ENCODE results near the gene CDCA7L.

DNA sequence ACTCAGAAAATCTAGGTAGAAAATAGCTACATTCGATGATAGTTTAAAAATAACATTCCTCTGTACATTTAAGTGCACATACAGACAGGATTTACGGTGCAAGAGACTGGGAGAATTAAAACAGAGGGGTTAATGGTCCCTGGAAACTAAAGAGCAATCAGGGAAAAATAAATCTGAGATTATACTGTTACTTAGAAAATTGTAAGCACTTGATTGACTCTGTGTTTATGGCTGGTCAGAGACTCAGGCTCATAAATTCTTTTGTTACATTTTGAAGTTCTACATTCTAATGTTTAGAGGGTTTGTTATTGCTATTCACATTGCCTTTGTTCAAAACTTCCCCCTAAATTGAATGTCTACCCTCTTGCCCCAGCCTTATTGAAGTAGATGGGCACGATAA, 54.4 kb downstream of the CDCA7L start:
- TF ChIP-seq, protein P1, sequence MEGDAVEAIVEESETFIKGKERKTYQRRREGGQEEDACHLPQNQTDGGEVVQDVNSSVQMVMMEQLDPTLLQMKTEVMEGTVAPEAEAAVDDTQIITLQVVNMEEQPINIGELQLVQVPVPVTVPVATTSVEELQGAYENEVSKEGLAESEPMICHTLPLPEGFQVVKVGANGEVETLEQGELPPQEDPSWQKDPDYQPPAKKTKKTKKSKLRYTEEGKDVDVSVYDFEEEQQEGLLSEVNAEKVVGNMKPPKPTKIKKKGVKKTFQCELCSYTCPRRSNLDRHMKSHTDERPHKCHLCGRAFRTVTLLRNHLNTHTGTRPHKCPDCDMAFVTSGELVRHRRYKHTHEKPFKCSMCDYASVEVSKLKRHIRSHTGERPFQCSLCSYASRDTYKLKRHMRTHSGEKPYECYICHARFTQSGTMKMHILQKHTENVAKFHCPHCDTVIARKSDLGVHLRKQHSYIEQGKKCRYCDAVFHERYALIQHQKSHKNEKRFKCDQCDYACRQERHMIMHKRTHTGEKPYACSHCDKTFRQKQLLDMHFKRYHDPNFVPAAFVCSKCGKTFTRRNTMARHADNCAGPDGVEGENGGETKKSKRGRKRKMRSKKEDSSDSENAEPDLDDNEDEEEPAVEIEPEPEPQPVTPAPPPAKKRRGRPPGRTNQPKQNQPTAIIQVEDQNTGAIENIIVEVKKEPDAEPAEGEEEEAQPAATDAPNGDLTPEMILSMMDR (IDR thresholded peaks at IDR 0.05): no peak
- TF ChIP-seq POLR2A (IDR thresholded peaks at IDR 0.05): no peak

Measured in testis (tissue), 2 donors.